ENCODE results near the gene FSD2.
A peak's percentile ranks its signal among the peaks of the same experiment; 100 is the strongest.
"Not testable (repeated sequence)": the region's sequence is repeated elsewhere in the genome, so short reads cannot be mapped to it uniquely, and the experiment has no call there.

FSD2 gene

DNA sequence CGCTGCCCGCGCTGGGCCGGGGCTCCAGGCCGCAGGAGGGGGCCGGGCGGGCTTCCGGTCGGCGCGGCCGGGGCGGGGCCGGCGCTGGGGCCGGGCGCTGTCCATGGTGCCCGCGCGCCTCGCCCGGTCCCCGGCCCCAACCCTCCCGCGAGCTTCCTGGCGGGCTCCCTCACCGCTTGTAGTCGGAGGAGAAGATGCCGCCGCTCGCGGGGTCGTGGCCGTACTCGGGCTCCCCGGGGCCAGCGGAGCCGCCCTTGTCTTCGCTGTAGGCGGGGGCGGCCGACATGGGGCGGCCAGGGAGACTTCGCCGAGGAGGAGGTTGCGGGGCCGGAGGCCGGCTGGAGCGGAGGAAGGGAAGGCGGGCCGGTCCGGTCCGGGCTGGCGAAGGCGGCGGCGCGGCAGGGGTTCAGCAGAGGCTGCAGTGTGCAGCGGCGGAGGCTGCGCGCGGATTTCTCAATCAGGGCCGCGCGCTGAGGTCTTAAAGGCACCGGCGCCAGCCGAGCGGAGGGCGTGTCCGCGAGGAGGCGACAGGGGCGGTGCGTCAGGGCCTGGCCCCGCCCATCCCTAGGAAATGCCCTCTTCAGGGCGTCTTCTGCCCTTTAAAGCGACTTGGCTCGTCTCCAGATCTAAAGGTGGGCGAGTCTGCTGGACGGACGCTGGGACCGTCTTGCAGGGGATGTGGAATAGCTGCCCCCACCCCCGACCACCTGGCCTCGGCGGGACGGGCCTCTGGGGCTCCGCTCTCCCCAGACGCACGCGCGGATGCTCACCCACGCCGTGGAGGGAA lies 96.3 kb downstream of the FSD2 start, which contains the start of gene AP3B2:
Gene AP3B2 (minus strand): TSS at position 455 of the 787 bp plus-strand sequence. CDS start 169 bp downstream, at position 286.
- H3K36me3 ChIP-seq (ENCODE audit: control insufficient read depth in 1 of 2, insufficient read depth in 2 of 2, low read length in 2 of 2) = no peaks in the 10 kb centered on the region
- peak within 1 kb of the TSS; percentile 66 to 69 for H3K4me3 ChIP-seq (ENCODE audit: low read depth in 1 of 2, low read length in 2 of 2)
- no peak within 1 kb of the TSS for H3K27ac ChIP-seq (ENCODE audit: low read depth, low read length)
- peaks cover 5 to 8% of the 10 kb centered on the region in 2 donors for H3K4me1 ChIP-seq (ENCODE audit: control insufficient read depth in 1 of 2, insufficient read depth in 2 of 2, low read length in 2 of 2)
- no peak within 1 kb of the TSS for H3K9ac ChIP-seq (ENCODE audit: low read depth in 1 of 2, low read length in 2 of 2)
- H3K9me3 ChIP-seq (ENCODE audit: control insufficient read depth in 1 of 2, low read length in 2 of 2) = no peaks in the 10 kb centered on the region
- no peaks in the 10 kb centered on the region for H3K27me3 ChIP-seq (ENCODE audit: control insufficient read depth in 1 of 2, insufficient read depth in 2 of 2, low read length in 2 of 2)

DNA sequence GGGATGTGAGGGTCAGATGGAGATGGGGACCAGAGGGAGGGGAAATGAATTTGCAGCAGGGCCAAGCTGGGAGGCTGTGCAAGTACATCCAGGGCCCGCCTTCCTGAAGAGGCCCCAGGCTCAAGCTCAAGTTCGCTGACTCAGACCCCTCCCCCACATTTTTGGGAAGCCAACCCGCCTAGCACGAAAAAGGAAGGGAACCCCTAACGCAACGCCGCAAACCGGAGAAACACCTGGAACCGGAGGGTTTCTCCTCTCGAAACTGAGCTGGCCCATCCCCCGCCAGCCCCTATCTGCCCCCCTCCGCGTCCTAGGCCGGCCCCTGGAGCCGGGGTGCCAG lies 96.8 kb downstream of the FSD2 start:
- peaks cover 5 to 8% of the 10 kb centered on the region in 2 donors for H3K4me1 ChIP-seq (ENCODE audit: control insufficient read depth in 1 of 2, insufficient read depth in 2 of 2, low read length in 2 of 2)
- H3K9me3 ChIP-seq (ENCODE audit: control insufficient read depth in 1 of 2, low read length in 2 of 2) = no peaks in the 10 kb centered on the region
- no peak overlapping the region for H3K27ac ChIP-seq (ENCODE audit: low read depth, low read length)
- no peak overlapping the region for H3K9ac ChIP-seq (ENCODE audit: low read depth in 1 of 2, low read length in 2 of 2)
- H3K36me3 ChIP-seq (ENCODE audit: control insufficient read depth in 1 of 2, insufficient read depth in 2 of 2, low read length in 2 of 2) = no peaks in the 10 kb centered on the region
- H3K4me3 ChIP-seq (ENCODE audit: low read depth in 1 of 2, low read length in 2 of 2) = peak overlapping the region; percentile 38 to 55
- H3K27me3 ChIP-seq (ENCODE audit: control insufficient read depth in 1 of 2, insufficient read depth in 2 of 2, low read length in 2 of 2) = no peaks in the 10 kb centered on the region

DNA sequence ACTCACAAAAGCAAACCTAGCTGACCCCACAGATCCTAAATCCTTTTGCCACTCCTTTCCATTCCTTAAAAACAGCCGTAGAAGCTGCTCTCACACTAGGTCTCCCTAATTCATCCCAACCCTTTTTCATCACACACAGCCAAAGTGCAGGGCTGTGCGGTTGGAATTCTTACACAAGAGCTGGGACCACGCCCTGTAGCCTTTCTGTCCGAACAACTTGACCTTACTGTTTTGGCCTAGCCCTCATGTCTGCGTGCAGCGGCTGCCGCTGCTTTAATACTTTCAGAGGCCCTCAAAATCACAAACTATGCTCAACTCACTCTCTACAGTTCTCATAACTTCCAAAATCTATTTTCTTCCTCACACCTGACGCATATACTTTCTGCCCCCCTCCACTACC lies 100.0 kb downstream of the FSD2 start:
- not testable (repeated sequence) for H3K36me3 ChIP-seq (ENCODE audit: control insufficient read depth in 1 of 2, insufficient read depth in 2 of 2, low read length in 2 of 2); H3K9me3 ChIP-seq (ENCODE audit: control insufficient read depth in 1 of 2, low read length in 2 of 2); H3K4me1 ChIP-seq (ENCODE audit: control insufficient read depth in 1 of 2, insufficient read depth in 2 of 2, low read length in 2 of 2); H3K27ac ChIP-seq (ENCODE audit: low read depth, low read length); H3K27me3 ChIP-seq (ENCODE audit: control insufficient read depth in 1 of 2, insufficient read depth in 2 of 2, low read length in 2 of 2); H3K9ac ChIP-seq (ENCODE audit: low read depth in 1 of 2, low read length in 2 of 2); H3K4me3 ChIP-seq (ENCODE audit: low read depth in 1 of 2, low read length in 2 of 2)

Data from duodenal mucosa (tissue), 2 donors.